C4-2B (cell line): ENCODE data around the gene PPBP.
"Not testable (repeated sequence)": the region's sequence is repeated elsewhere in the genome, so short reads cannot be mapped to it uniquely, and the experiment has no call there.

Experiments
- CTCF ChIP-seq: fragments of 450-650 bp; conservative IDR thresholded peaks from 2 replicates; pipeline ENCODE4 v1.5.1; 2017; ENCODE audit warnings: mild to moderate bottlenecking
- ZFX ChIP-seq: fragments of 450-650 bp; IDR thresholded peaks from 2 replicates; pipeline ENCODE4 v1.6.1; 2017

GRCh38 chr4:73950376-73950920 lies 37.5 kb downstream of the PPBP start:
- not testable (repeated sequence) for TF ChIP-seq CTCF, ZFX
